ENCODE results near the gene SOCS7.
A peak's percentile ranks its signal among the peaks of the same experiment; 100 is the strongest.
"Not testable (repeated sequence)": the region's sequence is repeated elsewhere in the genome, so short reads cannot be mapped to it uniquely, and the experiment has no call there.

The SOCS7 gene

DNA sequence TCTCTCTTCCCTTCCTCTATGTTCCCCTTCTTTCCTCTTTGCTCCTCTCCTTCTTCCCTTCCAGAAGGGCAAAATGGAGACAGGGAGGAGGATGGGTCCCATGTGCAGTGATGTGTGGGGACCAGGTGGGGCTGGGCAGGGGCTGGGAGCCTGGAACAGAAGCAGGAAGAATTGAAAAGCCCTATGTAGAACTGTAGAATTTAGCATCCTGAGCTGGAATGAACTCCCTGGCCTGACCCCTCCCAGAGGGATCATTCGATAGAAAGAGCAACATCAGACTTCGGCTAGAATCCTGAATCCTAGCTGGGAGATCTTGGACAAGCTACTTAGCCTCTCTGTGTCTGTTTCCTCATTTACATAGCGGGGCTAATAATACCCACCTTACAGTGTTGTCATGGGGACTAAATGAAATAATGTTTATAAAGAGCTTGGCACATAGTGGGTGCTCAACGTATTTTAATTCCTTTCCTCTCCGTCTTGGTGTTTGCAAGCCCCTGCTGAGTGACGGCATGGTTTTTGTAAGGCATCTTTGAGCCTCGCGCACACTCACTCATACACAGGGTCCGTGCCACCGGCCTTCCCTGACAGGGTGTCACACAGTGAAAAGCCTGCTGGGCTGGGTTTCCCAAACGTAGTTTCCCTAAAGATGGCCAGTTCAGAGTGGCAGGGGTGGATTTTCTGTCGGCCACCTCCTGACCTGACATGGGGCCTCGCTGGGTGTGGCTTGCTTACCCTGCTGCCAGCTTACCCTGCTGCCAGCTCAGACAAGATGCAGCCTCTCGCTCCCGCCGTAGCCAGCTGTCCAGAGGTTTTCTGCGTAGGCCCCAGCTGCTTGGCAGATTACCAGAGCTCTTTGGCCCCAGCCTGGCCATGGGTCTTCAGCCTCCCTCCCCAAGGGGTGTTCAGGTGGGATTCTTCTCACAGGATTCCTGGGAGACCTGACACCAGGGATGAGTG lies 70.5 kb downstream of the SOCS7 start:
- DNase-seq: no peak

DNA sequence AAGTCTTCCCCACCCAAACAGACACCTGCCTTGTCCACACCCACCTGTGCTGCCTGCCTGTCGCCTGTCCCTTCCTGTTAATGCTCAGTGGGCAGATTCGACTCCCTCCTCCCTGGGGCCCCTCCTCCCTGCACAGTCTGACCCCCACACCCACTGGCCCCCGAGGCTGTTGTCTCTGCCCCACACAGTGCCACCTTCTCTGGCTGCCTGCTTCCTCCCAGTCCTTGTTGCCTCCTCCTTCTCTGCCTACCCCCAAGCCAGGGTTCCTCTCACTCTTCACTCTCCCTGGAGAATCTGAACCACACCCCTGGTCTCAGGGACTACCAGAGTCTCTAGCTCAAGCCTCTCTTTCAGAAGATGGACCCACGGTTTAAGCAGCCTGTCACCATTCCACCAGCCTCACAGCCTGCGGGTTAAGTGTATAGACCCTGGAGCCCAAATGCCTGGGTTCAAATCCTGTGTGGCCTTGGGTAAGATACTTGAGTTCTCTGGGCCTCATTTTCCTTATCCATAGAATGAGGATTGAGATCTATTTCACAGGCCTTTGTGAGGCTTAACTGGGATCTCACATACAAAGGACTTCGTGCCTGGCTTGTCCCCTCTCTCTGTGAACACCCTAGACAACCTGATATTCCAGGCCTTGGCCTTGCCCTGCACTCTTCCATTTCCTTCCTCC lies 72.8 kb downstream of the SOCS7 start:
- no peak for DNase-seq

DNA sequence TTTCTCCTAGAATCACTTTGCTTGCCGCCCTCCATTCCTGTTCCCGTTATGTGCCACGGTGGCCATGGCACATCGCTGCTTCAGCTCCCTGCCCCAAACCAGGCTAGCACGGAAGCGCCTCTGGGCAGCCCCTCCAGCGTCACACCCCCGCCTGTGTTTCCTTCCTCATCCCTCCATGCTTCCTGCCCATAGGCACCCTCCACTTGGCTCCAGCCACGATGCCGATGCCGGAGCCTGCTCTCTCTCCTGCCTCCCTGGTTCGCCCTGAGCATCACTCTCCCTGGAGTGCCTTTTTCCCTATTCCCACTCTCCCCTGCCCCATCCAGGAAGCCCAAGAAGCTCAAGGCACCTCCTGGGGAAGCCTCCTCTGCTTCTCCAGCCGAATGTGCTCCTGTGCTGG lies 73.4 kb downstream of the SOCS7 start:
- DNase-seq: no peak

- DNase-seq: no peak
Measured at GRCh38 chr17:38425744-38426143, 74.1 kb downstream of the SOCS7 start.

DNA sequence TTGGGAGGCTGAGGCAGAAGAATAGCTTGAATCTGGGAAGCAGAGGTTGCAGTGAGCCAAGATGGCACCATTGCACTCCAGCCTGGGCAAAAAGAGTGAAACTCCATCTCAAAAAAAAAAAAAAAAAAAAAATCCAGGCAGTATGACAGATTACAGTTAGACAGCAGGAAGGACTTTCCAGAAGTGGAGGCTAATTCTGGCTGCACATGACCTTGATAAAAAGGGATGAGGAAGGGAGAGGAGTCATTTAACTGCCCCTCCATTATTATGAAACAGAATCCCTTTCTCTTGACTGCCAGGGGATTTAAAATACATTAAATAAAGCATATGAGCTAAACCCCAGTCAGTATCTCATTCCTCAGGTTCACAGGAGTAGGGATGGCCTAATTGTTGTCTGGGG lies 74.8 kb downstream of the SOCS7 start:
- DNase-seq: no peak

GRCh38 chr17:38427160-38427949 lies 75.7 kb downstream of the SOCS7 start:
- no peak for DNase-seq

GRCh38 chr17:38428112-38428642 lies 76.5 kb downstream of the SOCS7 start, which contains the start of gene ARHGAP23:
TSS of gene ARHGAP23 (plus strand) at chr17:38428464. CDS start at chr17:38428486, 22 bp downstream.
- peak in 1 of 2 donors; percentile 12 for DNase-seq

DNA sequence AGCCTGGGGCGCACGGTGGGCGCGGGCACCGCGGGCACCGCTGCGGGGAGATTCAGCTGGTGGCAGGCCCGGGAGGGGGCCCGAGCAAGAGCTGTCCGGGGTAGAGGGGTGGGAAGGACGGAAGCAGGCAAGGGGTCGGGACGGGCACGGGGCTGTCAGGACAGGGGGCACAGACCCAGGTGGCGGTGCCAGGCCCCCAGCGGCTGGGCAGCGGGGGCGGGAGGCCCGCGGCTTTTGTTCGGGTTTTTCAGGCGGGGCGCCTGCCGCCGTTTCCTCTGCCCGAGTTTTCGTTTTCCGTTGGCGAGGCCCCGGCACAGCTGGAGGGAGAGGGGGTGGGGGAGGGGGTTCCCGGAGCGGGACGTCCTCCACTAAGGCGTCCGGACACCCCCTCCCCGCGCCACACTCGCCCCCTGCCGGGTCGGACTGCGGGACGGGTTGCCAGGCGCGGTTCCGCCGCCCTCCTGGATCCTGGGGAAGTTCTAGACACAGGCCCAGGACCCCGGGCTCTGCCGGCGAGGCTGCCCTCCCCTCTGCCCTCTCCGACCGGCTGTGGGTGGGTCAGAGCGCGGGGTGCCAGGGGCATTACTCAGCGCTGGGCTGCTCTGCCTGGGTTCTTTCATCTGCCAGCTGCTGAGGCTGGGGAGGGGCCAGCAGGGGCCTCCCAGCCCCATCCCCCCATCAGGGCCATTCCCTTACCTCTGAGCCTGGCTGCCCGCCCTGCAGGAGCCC lies 77.2 kb downstream of the SOCS7 start:
- DNase-seq: no peak

GRCh38 chr17:38429476-38430100 lies 77.9 kb downstream of the SOCS7 start:
- no peak for DNase-seq

DNA sequence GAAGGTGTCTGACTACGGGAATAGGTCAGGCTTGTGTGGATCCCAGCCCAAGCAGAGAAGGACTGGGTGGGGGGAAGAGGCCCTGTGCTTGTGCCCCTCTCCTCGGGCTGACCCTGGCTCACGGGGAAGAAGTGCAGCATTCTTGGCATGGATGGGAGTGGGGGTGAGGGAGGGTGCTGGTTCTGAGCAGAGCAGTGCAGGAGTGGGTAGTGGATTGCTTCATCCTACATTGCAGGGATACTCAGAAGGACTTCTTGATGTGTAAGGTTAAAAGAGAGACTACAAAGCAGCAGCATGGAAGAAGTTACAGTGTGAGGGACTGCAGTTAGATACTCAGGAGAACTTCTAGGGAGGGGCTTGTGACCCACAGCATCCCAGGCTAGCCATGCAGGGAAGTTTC lies 78.7 kb downstream of the SOCS7 start:
- no peak for DNase-seq

- DNase-seq: no peak
Measured at GRCh38 chr17:38430822-38431221, 79.2 kb downstream of the SOCS7 start.

GRCh38 chr17:38431346-38432145 lies 79.9 kb downstream of the SOCS7 start:
- no peak for DNase-seq

- no peak for DNase-seq
Measured at GRCh38 chr17:38434178-38434665, 82.6 kb downstream of the SOCS7 start.

GRCh38 chr17:38435795-38436194 lies 84.2 kb downstream of the SOCS7 start:
- no peak for DNase-seq

DNA sequence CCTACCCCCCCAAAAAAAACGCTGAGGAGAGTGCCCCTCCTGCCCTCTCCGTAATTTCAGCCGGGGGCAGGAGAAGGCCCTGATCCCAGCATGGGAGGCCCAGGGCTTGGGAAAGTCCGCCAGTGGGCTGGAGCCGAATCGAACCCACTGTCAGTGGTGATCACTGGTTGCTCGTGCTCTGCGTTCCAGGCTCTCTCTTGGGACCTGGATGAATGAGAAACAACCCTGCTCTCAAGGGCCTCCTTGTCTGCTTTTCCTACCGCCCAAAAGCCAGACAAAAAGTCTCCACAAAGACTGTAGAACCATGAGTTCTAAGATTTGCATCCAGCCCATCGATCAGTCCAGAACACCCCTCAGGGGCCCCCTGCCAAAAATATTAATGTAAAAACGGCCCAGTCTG lies 84.7 kb downstream of the SOCS7 start:
- no peak for DNase-seq

DNA sequence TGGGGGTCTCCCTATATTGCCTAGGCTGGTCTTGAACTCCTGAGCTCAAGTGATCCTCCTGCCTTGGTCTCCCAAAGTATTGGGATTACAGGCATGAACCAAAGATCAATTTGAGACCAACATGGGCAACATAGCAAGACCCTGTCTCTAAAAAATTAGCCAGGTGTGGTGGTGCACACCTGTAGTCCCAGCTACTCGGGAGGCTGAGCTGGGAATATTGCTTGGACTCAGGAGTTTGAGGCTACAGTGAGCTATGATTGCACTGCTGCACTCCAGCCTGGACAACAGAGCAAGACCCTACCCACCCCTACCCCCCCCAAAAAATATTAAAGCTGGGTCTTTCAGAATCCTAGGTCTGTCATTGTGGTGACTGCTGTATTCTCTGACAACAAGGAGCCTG lies 85.7 kb downstream of the SOCS7 start:
- not testable (repeated sequence) for DNase-seq

- no peak for DNase-seq
Measured at GRCh38 chr17:38439436-38439835, 87.8 kb downstream of the SOCS7 start.

GRCh38 chr17:38440614-38441397 lies 89.2 kb downstream of the SOCS7 start:
- no peak for DNase-seq

- DNase-seq: no peak
Measured at GRCh38 chr17:38441429-38442061, 89.9 kb downstream of the SOCS7 start.

Data from stimulated activated CD4-positive, alpha-beta T cell treated with anti-CD3 and anti-CD28 coated beads, Interleukin-2, amount 100 ng/mL, for 48 hours (primary cell).